Naive thymus-derived CD4-positive, alpha-beta T cell (primary cell): ENCODE measurements around the gene SPRR2B. TPM values are rescaled to one million over a fixed set of nuclear protein-coding genes. Genes with fewer than 3 reads are reported as not detected.
"Not testable (repeated sequence)": the region's sequence is repeated elsewhere in the genome, so short reads cannot be mapped to it uniquely, and the experiment has no call there.

Source experiments
- ATAC-seq: fragments of 150-1000 bp; cut with Tn5 transposase; 2 replicates; pipeline ENCODE4 v1.10.0; 2021; ENCODE audit warnings: mild to moderate bottlenecking, moderate library complexity
- CTCF ChIA-PET: fragments of 350-600 bp; sonication (Branson Sonifier 250); formaldehyde crosslinking; loops from one replicate; lab custom pipeline; 2021; ENCODE audit warnings: antibody characterized with exemption; lab: Charles Lee
- POLR2A ChIA-PET: fragments of 350-600 bp; sonication (Branson Sonifier 250); formaldehyde crosslinking; loops from one replicate; lab custom pipeline; 2021; ENCODE audit warnings: antibody characterized with exemption, inconsistent platforms; lab: Charles Lee
- DNase-seq, 9 donors: peaks; one replicate each; pipeline versions ENCODE4 v3.0.0 to v3.0.0-alpha.2; 2020 to 2022; ENCODE audit warnings: mixed read lengths in 1 of 9
- H3K27ac ChIP-seq: one replicate; pipeline ENCODE4 v1.7.0; 2013; ENCODE audit warnings: mild to moderate bottlenecking, low read depth, low read length, moderate library complexity
- H3K27me3 ChIP-seq, 2 donors: one replicate each; pipeline ENCODE4 v1.7.0; 2013; ENCODE audit warnings: low read length in 2 of 2, mild to moderate bottlenecking in 2 of 2, moderate library complexity in 2 of 2; ENCODE audit not compliant: control insufficient read depth in 2 of 2, insufficient read depth in 2 of 2
- H3K36me3 ChIP-seq, 3 experiments: 1 replicate in 2 of 3; 2 replicates in 1 of 3; pipeline ENCODE4 v1.7.0; 2013; ENCODE audit warnings: low read length in 3 of 3, mild to moderate bottlenecking in 3 of 3, moderate library complexity in 1 of 3; ENCODE audit not compliant: insufficient read depth in 3 of 3, control insufficient read depth in 2 of 3
- H3K4me1 ChIP-seq, 2 donors: one replicate each; pipeline ENCODE4 v1.7.0; 2013; ENCODE audit warnings: low read length in 2 of 2, mild to moderate bottlenecking in 2 of 2, moderate library complexity in 1 of 2; ENCODE audit not compliant: control insufficient read depth in 2 of 2, insufficient read depth in 2 of 2
- H3K4me3 ChIP-seq: 2 replicates; pipeline ENCODE4 v1.7.0; 2013; ENCODE audit warnings: mild to moderate bottlenecking, low read length
- H3K9me3 ChIP-seq, 3 experiments: 1 replicate in 2 of 3; 2 replicates in 1 of 3; pipeline ENCODE4 v1.7.0; 2013; ENCODE audit warnings: low read length in 3 of 3; ENCODE audit not compliant: control insufficient read depth in 2 of 3
- H3K27ac Mint-ChIP-seq, 9 donors: one replicate each; pipeline ENCODE4 v1.8.0; 2020 to 2022; ENCODE audit warnings: mixed read lengths in 9 of 9, mild to moderate bottlenecking in 8 of 9, moderate library complexity in 5 of 9, inconsistent platforms in 2 of 9
- H3K27me3 Mint-ChIP-seq, 5 donors: one replicate each; pipeline ENCODE4 v1.8.0; 2021 to 2022; ENCODE audit warnings: mixed read lengths in 5 of 5, mild to moderate bottlenecking in 1 of 5
- H3K36me3 Mint-ChIP-seq, 5 donors: one replicate each; pipeline ENCODE4 v1.8.0; 2020 to 2022; ENCODE audit warnings: mixed read lengths in 5 of 5, mild to moderate bottlenecking in 3 of 5, inconsistent platforms in 1 of 5
- H3K4me1 Mint-ChIP-seq, 7 donors: one replicate each; pipeline ENCODE4 v1.8.0; 2020 to 2022; ENCODE audit warnings: mixed read lengths in 7 of 7, mild to moderate bottlenecking in 3 of 7, inconsistent platforms in 1 of 7
- H3K4me3 Mint-ChIP-seq, 10 donors: one replicate each; pipeline ENCODE4 v1.8.0; 2020 to 2022; ENCODE audit warnings: mild to moderate bottlenecking in 10 of 10, mixed read lengths in 10 of 10, moderate library complexity in 6 of 10, inconsistent platforms in 2 of 10
- H3K9me3 Mint-ChIP-seq, 11 donors: one replicate each; pipeline ENCODE4 v1.8.0; 2020 to 2022; ENCODE audit warnings: mixed read lengths in 11 of 11, mild to moderate bottlenecking in 4 of 11, inconsistent platforms in 1 of 11, moderate library complexity in 1 of 11
- intact Hi-C, 2 donors: fragments of 100-400 bp; cut with micrococcal nuclease; formaldehyde crosslinking; loops; one replicate each; pipeline ENCODE4 v1.15.1; 2023
- polyA plus RNA-seq, 2 donors: library from polyadenylated mRNA; unstranded; fragments of 300-500 nt; fragmentation: Illumina TruSeq; gene quantifications; one replicate each; pipeline ENCODE4 v1.2.3, GENCODE V29; 2021
- total RNA-seq, 6 experiments: library from RNA in 5 of 6; stranded (reverse) in 5 of 6; gene quantifications; 1 replicate in 5 of 6; 2 replicates in 1 of 6; pipeline ENCODE4 v1.2.3 and lab custom pipeline; 2021 to 2026

SPRR2B gene
- total and polyA plus RNA-seq, 7 experiments from 2014 or later, result not detected

DNA sequence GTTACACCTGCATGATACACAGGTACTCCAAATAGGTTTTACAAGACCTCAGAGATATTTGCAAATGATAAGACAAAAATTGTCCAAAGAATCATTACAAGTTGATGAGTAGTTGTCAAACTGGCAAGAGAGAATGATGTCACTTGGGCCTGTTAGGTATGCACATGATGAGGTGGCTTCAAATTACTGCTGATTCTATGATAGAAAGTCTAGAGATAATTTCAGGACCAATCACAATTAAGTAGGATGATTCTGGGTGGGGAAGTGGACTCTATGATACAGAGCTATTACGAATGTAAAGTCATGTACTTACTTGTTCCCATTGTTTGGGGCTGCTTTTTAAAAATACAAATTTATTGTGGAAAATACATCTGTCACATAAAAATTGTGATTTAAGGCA, 45.6 kb downstream of the SPRR2B start:
- Mint-ChIP-seq H3K27ac (no peak overlapping the region), H3K9me3 (peaks cover 0 to 7% (median 0%) of the 10 kb centered on the region in 11 donors), H3K36me3 (no peaks in the 10 kb centered on the region), H3K27me3 (peaks cover 3 to 45% (median 33%) of the 10 kb centered on the region in 5 donors), H3K4me1 (peaks cover 0 to 1% (median 0%) of the 10 kb centered on the region in 7 donors), H3K4me3 (no peak overlapping the region)
- ATAC-seq (no peak), DNase-seq (no peak)
- no peaks in the 10 kb centered on the region for H3K9me3 ChIP-seq
- ChIA-PET CTCF (no interaction called here), POLR2A (no interaction called here)
- no peaks in the 10 kb centered on the region for H3K4me1 ChIP-seq
- no peaks in the 10 kb centered on the region for H3K27me3 ChIP-seq
- H3K4me3 ChIP-seq, result no peak overlapping the region
- no peak overlapping the region for H3K27ac ChIP-seq
- H3K36me3 ChIP-seq, result no peaks in the 10 kb centered on the region
- intact Hi-C loops, result no loop called here

GRCh38 chr1:153024413-153024812, 47.0 kb downstream of the SPRR2B start:
- ChIA-PET POLR2A (no interaction called here), CTCF (no interaction called here)
- H3K4me3 ChIP-seq, result no peak overlapping the region
- no peaks in the 10 kb centered on the region for H3K4me1 ChIP-seq
- Mint-ChIP-seq H3K27me3 (peaks cover 5 to 52% (median 37%) of the 10 kb centered on the region in 5 donors), H3K36me3 (no peaks in the 10 kb centered on the region), H3K4me3 (no peak overlapping the region), H3K4me1 (peaks cover 0 to 1% (median 0%) of the 10 kb centered on the region in 7 donors), H3K9me3 (peaks cover 0 to 7% (median 0%) of the 10 kb centered on the region in 11 donors), H3K27ac (no peak overlapping the region)
- no peak for DNase-seq
- H3K36me3 ChIP-seq, result no peaks in the 10 kb centered on the region
- ATAC-seq, result no peak
- no peak overlapping the region for H3K27ac ChIP-seq
- intact Hi-C loops, result no loop called here
- no peaks in the 10 kb centered on the region for H3K9me3 ChIP-seq
- H3K27me3 ChIP-seq, result no peaks in the 10 kb centered on the region

DNA sequence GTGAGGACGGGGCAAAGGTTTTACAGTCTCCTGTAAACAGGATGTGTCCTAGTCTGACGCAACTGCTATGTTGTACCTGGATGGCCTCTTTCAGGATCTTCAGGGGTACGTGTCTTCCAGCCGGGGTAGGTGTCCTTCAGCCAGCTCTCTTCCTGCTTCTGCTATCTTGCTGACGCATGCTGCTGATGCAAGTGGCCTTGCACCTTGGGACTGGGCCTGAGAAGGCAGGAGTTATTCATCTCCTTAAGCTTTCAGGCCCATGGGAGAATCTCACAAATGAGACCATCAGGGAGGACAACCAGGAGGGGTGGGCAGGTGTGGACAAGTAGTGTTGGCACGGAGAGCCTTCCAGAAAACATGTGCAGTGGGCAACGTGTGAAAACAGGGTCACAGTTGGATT, 48.3 kb downstream of the SPRR2B start:
- no peaks in the 10 kb centered on the region for H3K36me3 ChIP-seq
- CTCF ChIA-PET, result no interaction called here
- H3K36me3 Mint-ChIP-seq, result no peaks in the 10 kb centered on the region
- H3K4me3 Mint-ChIP-seq, result no peak overlapping the region
- peaks cover 0 to 1% (median 0%) of the 10 kb centered on the region in 7 donors for H3K4me1 Mint-ChIP-seq
- H3K9me3 ChIP-seq, result no peaks in the 10 kb centered on the region
- no peak overlapping the region for H3K27ac Mint-ChIP-seq
- H3K27me3 Mint-ChIP-seq, result peaks cover 5 to 47% (median 42%) of the 10 kb centered on the region in 5 donors
- peaks cover 0 to 4% (median 0%) of the 10 kb centered on the region in 11 donors for H3K9me3 Mint-ChIP-seq
- POLR2A ChIA-PET, result no interaction called here
- intact Hi-C loops, result no loop called here
- no peaks in the 10 kb centered on the region for H3K4me1 ChIP-seq
- no peaks in the 10 kb centered on the region for H3K27me3 ChIP-seq
- ATAC-seq, result no peak
- no peak overlapping the region for H3K4me3 ChIP-seq
- DNase-seq, result no peak
- H3K27ac ChIP-seq, result no peak overlapping the region

DNA sequence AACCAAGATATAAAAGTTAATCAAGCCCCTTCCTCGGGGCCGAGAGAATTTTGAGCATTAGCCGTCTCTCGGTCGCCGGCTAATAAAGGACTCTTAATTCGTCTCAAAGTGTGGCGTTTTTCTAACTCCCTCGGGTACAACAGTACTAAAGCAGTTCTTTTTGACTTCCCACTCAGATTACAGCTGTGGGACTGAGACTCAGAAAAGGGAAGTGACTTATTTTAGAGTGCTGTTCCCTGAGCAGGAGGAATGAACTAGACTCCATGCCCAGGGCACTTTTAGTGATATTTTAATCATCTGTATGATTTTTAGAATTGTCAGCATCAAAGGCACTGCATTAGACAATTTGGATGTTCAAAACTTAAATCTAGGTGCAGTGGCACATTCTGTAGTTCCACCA, 49.1 kb downstream of the SPRR2B start:
- H3K27ac ChIP-seq, H3K9me3 Mint-ChIP-seq, H3K27me3 ChIP-seq, H3K4me3 ChIP-seq, H3K36me3 ChIP-seq, H3K36me3 Mint-ChIP-seq, intact Hi-C loops, H3K4me1 Mint-ChIP-seq, H3K4me1 ChIP-seq, ATAC-seq, H3K9me3 ChIP-seq, POLR2A ChIA-PET, CTCF ChIA-PET, H3K4me3 Mint-ChIP-seq, DNase-seq, H3K27ac Mint-ChIP-seq: not testable (repeated sequence)
- peaks cover 5 to 45% (median 38%) of the 10 kb centered on the region in 5 donors for H3K27me3 Mint-ChIP-seq

DNA sequence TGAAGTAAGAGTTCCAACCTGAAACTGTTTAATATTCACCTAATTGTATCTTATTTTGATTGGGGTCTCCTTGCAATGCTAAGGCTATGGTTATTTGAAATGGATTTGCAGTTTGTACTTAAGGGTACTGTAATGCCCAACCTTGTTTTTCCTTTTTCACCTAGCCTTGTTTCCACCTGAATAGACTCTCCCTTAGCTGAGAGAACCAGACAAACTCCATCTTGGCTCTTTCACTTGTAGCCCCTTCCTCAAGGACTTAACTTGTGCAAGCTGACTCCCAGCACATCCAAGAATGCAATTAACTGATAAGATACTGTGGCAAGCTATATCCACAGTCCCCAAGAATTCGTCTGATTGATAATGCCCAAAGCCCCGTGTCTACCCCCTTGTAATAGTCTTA, 49.6 kb downstream of the SPRR2B start:
- H3K4me1 ChIP-seq, H3K27me3 ChIP-seq, H3K36me3 ChIP-seq, POLR2A ChIA-PET, intact Hi-C loops, H3K4me3 Mint-ChIP-seq, ATAC-seq, H3K9me3 ChIP-seq, H3K27ac Mint-ChIP-seq, DNase-seq, H3K4me3 ChIP-seq, H3K4me1 Mint-ChIP-seq, H3K36me3 Mint-ChIP-seq, CTCF ChIA-PET, H3K9me3 Mint-ChIP-seq, H3K27ac ChIP-seq: not testable (repeated sequence)
- peaks cover 5 to 47% (median 38%) of the 10 kb centered on the region in 5 donors for H3K27me3 Mint-ChIP-seq

Other genes starting within 250 kb of the SPRR2B start
- gene LCE1A, start 244.1 kb downstream of the SPRR2B start, total RNA-seq, result not detected
- not detected for gene LCE1A, start 244.1 kb downstream of the SPRR2B start, polyA plus RNA-seq
- not detected for gene LCE6A, start 228.8 kb downstream of the SPRR2B start, total RNA-seq
- gene LCE6A, start 228.8 kb downstream of the SPRR2B start, polyA plus RNA-seq, result not detected
- not detected for gene LCE7A, start 211.6 kb downstream of the SPRR2B start, total RNA-seq
- not detected for gene LCE7A, start 211.6 kb downstream of the SPRR2B start, polyA plus RNA-seq
- gene SMCP, start 193.3 kb downstream of the SPRR2B start, total RNA-seq, result not detected
- gene SMCP, start 193.3 kb downstream of the SPRR2B start, polyA plus RNA-seq, result not detected
- not detected for gene IVL, start 163.1 kb downstream of the SPRR2B start, total RNA-seq
- gene IVL, start 163.1 kb downstream of the SPRR2B start, polyA plus RNA-seq, result not detected
- not detected for gene SPRR5, start 124.4 kb downstream of the SPRR2B start, total RNA-seq
- gene SPRR5, start 124.4 kb downstream of the SPRR2B start, polyA plus RNA-seq, result not detected
- not detected for gene SPRR4, start 101.0 kb downstream of the SPRR2B start, total RNA-seq
- not detected for gene SPRR4, start 101.0 kb downstream of the SPRR2B start, polyA plus RNA-seq
- not detected for gene SPRR1A, start 87.5 kb downstream of the SPRR2B start, total RNA-seq
- not detected for gene SPRR1A, start 87.5 kb downstream of the SPRR2B start, polyA plus RNA-seq
- gene SPRR3, start 69.9 kb downstream of the SPRR2B start, total RNA-seq, result not detected
- gene SPRR3, start 69.9 kb downstream of the SPRR2B start, polyA plus RNA-seq, result not detected
- not detected for gene SPRR1B, start 40.4 kb downstream of the SPRR2B start, total RNA-seq
- not detected for gene SPRR1B, start 40.4 kb downstream of the SPRR2B start, polyA plus RNA-seq
- gene SPRR2D, start 30.5 kb downstream of the SPRR2B start, total RNA-seq, result not detected
- not detected for gene SPRR2D, start 30.5 kb downstream of the SPRR2B start, polyA plus RNA-seq
- not detected for gene SPRR2A, start 14.1 kb downstream of the SPRR2B start, total RNA-seq
- gene SPRR2A, start 14.1 kb downstream of the SPRR2B start, polyA plus RNA-seq, result not detected
- gene SPRR2E, start 22.9 kb upstream of the SPRR2B start, total RNA-seq, result not detected
- gene SPRR2E, start 22.9 kb upstream of the SPRR2B start, polyA plus RNA-seq, result not detected
- gene SPRR2F, start 41.9 kb upstream of the SPRR2B start, total RNA-seq, result not detected
- gene SPRR2F, start 41.9 kb upstream of the SPRR2B start, polyA plus RNA-seq, result not detected
- gene SPRR2G, start 79.3 kb upstream of the SPRR2B start, total RNA-seq, result not detected
- not detected for gene SPRR2G, start 79.3 kb upstream of the SPRR2B start, polyA plus RNA-seq
- gene LELP1, start 131.8 kb upstream of the SPRR2B start, total RNA-seq, result not detected
- not detected for gene LELP1, start 131.8 kb upstream of the SPRR2B start, polyA plus RNA-seq
- gene PRR9, start 146.0 kb upstream of the SPRR2B start, total RNA-seq, result not detected
- not detected for gene PRR9, start 146.0 kb upstream of the SPRR2B start, polyA plus RNA-seq
- not detected for gene LORICRIN, start 188.1 kb upstream of the SPRR2B start, total RNA-seq
- not detected for gene LORICRIN, start 188.1 kb upstream of the SPRR2B start, polyA plus RNA-seq
- gene PGLYRP3, start 241.3 kb upstream of the SPRR2B start, total RNA-seq, result not detected
- gene PGLYRP3, start 241.3 kb upstream of the SPRR2B start, polyA plus RNA-seq, result not detected